GM12892 (cell line): Measurements from ENCODE around the gene ACTR3.

Experiments used
- POLR2A ChIP-seq: IDR thresholded peaks from 2 replicates; pipeline ENCODE4 v1.6.1; 2011; ENCODE audit warnings: low read depth, low read length, control low read depth
- POLR2AphosphoS5 ChIP-seq: IDR thresholded peaks from 2 replicates; pipeline ENCODE4 v1.6.1; 2011; ENCODE audit warnings: low read depth, low read length, control low read depth
- TAF1 ChIP-seq: IDR thresholded peaks from 2 replicates; pipeline ENCODE4 v1.6.1; 2011; ENCODE audit warnings: low read depth, mild to moderate bottlenecking, control low read depth, low read length, borderline replicate concordance

DNA sequence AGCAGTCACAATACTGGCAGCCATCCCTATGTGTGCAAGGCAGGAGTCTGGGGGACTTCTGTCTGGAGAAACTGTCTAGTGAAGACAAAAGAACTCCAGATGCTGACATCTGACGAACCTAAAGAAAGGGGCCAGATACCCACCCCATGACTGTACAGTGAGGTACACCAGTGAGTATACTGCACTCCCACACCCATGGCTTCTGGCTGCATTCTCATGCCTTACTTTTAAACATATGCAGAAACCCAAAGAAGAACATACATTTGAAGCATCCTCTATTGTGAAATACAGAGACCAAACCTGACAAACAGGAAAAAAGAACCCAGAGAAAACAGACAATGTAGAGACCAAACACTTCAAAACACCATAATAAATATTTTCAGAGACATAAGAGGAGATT, 102.2 kb downstream of the ACTR3 start:
- no peak for TF ChIP-seq POLR2AphosphoS5
- no peak for TF ChIP-seq POLR2A
- no peak for TF ChIP-seq TAF1
